Psoas muscle (tissue), 8 donors: Measurements from ENCODE around the gene LRRC8D. TPM values are rescaled to one million over a fixed set of nuclear protein-coding genes. Genes with fewer than 3 reads are reported as not detected.

Experiments
- ATAC-seq, 4 donors: fragments of 200-7000 bp; cut with Tn5 transposase; one replicate each; pipeline ENCODE4 v1.9.1; 2020; ENCODE audit warnings: moderate library complexity in 3 of 4, mild to moderate bottlenecking in 2 of 4
- DNase-seq, 2 donors: peaks; one replicate each; pipeline ENCODE4 v3.0.0-alpha.2; 2020
- H3K27ac ChIP-seq: fragments of 200-600 bp; one replicate; pipeline ENCODE4 v1.8.0; 2022
- H3K27me3 ChIP-seq, 3 donors: fragments of 200-600 bp in 1 of 3; one replicate each; pipeline versions ENCODE4 v1.6.1 to v1.8.0; 2013 to 2022; ENCODE audit warnings: low read length in 2 of 3, mild to moderate bottlenecking in 2 of 3, moderate library complexity in 1 of 3; ENCODE audit not compliant: insufficient read depth in 3 of 3
- H3K36me3 ChIP-seq, 2 donors: fragments of 200-600 bp in 1 of 2; one replicate each; pipeline versions ENCODE4 v1.6.1 to v1.8.0; 2013 to 2022; ENCODE audit warnings: low read depth in 1 of 2, mild to moderate bottlenecking in 1 of 2, moderate library complexity in 1 of 2; ENCODE audit not compliant: insufficient read depth in 1 of 2
- H3K4me1 ChIP-seq: fragments of 200-600 bp; one replicate; pipeline ENCODE4 v1.8.0; 2022
- H3K4me3 ChIP-seq: fragments of 200-600 bp; one replicate; pipeline ENCODE4 v1.8.0; 2022; ENCODE audit warnings: mild to moderate bottlenecking
- H3K9me3 ChIP-seq: fragments of 200-600 bp; one replicate; pipeline ENCODE4 v1.8.0; 2022
- WGBS, 3 donors: extraction: QIAGEN DNeasy Blood & Tissue Kit; methylation state at CpG; one replicate each; pipeline versions ENCODE4 v1.1.6 to v1.1.7; 2013; 5-methylcytosine and 5-hydroxymethylcytosine counted together
- intact Hi-C, 2 donors: fragments of 100-400 bp; cut with DNase I; formaldehyde crosslinking; loops; one replicate each; pipeline versions ENCODE4 v1.11.0 to v1.14.2; 2022
- polyA plus RNA-seq, 3 donors: library from polyadenylated mRNA; stranded (reverse); fragments of 200-250 nt; gene quantifications; one replicate each; pipeline ENCODE4 v1.2.3, GENCODE V29; 2013
- total RNA-seq, 4 donors: library from RNA; stranded (reverse); fragmentation: NEBNext Ultra II Directional in 2 of 4; extraction: Animal tissue kit (Norgen Biotek cat#: 25700) in 2 of 4; gene quantifications; one replicate each; pipeline versions ENCODE4 v1.2.1 to v1.2.4, GENCODE V29; 2021 to 2023
- TF ChIP-seq, protein P1 (sequence below): fragments of 200-600 bp; IDR thresholded peaks from one replicate; pipeline ENCODE4 v1.8.0; 2022; ENCODE audit warnings: antibody characterized with exemption
- donor health status: healthy with polysubstance abuse.
- donor health status: DM: no; HTN: no; CAD: no; lungs with moderate emphysema.
- donor health status: Bipolar disorder and iron deficiency.
- donor health status: healthy.
- donor health status: DM: yes; HTN: yes; CAD: no.
- donor health status: DM: no; HTN: no; CAD: no.
- donor health status: DM: no; HTN: no; CAD: no.
- donor health status: DM: yes; HTN: yes; CAD: no.

The LRRC8D gene
- total and polyA plus RNA-seq, 7 donors = 3.5 to 7.1 (median 5.6) TPM

GRCh38 chr1:89804642-89805237 is 16.1 kb upstream of the LRRC8D start:
- H3K9me3 ChIP-seq = no peaks in the 10 kb centered on the region
- WGBS, 3 donors = 0 to 2% (median 1%) methylated on average over 4 of the region's 4 CpGs
- no peak overlapping the region for H3K27ac ChIP-seq
- H3K4me3 ChIP-seq = no peak overlapping the region
- H3K27me3 ChIP-seq = no peaks in the 10 kb centered on the region
- intact Hi-C loops = loop anchor here (1.0 to 10.0 kb wide), 3 partner anchors 150 to 184 kb away; no protein-coding TSS in a partner anchor
- no peaks in the 10 kb centered on the region for H3K36me3 ChIP-seq
- TF ChIP-seq, protein P1, sequence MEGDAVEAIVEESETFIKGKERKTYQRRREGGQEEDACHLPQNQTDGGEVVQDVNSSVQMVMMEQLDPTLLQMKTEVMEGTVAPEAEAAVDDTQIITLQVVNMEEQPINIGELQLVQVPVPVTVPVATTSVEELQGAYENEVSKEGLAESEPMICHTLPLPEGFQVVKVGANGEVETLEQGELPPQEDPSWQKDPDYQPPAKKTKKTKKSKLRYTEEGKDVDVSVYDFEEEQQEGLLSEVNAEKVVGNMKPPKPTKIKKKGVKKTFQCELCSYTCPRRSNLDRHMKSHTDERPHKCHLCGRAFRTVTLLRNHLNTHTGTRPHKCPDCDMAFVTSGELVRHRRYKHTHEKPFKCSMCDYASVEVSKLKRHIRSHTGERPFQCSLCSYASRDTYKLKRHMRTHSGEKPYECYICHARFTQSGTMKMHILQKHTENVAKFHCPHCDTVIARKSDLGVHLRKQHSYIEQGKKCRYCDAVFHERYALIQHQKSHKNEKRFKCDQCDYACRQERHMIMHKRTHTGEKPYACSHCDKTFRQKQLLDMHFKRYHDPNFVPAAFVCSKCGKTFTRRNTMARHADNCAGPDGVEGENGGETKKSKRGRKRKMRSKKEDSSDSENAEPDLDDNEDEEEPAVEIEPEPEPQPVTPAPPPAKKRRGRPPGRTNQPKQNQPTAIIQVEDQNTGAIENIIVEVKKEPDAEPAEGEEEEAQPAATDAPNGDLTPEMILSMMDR = peak; percentile 94
- peak; percentile 69 to 86 for DNase-seq
- no peaks in the 10 kb centered on the region for H3K4me1 ChIP-seq
- ATAC-seq = peak; percentile 86 to 97 (median 92)

- WGBS, 3 donors = 86 to 90% (median 87%) methylated on average over 3 of the region's 3 CpGs
These were observed 14.2 kb upstream of the LRRC8D start for GRCh38 chr1:89806616-89807015.

DNA sequence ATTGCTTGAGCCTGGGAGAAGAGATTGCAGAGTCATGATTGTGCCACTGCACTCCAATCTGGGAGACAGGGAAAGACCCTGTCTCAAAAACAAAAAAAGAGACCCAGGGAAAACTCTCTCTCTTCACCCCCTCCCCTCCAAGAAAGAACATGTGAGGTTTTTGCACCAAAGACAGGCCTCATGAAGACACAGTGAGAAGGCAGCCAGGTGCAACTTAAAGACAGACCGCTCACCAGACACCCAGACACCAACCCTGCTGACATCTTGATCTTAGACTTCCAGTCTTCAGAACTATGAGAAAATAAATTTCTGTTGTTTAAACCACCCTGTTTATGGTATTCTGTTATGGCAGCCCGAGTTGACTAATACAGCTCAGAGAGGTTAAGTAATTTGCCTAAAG is 13.3 kb upstream of the LRRC8D start:
- Histone ChIP-seq H3K4me3 (no peak overlapping the region), H3K27ac (no peak overlapping the region), H3K9me3 (no peaks in the 10 kb centered on the region), H3K27me3 (peaks cover 0 to 3% (median 0%) of the 10 kb centered on the region in 3 donors), H3K36me3 (no peaks in the 10 kb centered on the region), H3K4me1 (no peaks in the 10 kb centered on the region)
- TF ChIP-seq, protein P1 = no peak
- no peak for DNase-seq
- no peak for ATAC-seq
- 81 to 88% (median 86%) methylated on average over 2 of the region's 2 CpGs for whole genome bisulfite sequencing, 3 donors
- intact Hi-C loops = loop anchor here in 1 of 2 donors (10.0 kb wide), 1 partner anchor 147 kb away; no protein-coding TSS in a partner anchor

More at GRCh38 chr1:89806616-89807015, 14.2 kb upstream of the LRRC8D start:
- TF ChIP-seq, protein P1 = no peak
- Histone ChIP-seq H3K27ac (no peak overlapping the region), H3K27me3 (peaks cover 0 to 3% (median 0%) of the 10 kb centered on the region in 3 donors), H3K36me3 (no peaks in the 10 kb centered on the region), H3K9me3 (no peaks in the 10 kb centered on the region), H3K4me3 (no peak overlapping the region), H3K4me1 (no peaks in the 10 kb centered on the region)
- ATAC-seq = no peak
- intact Hi-C loops = loop anchor here in 1 of 2 donors (10.0 kb wide), 1 partner anchor 148 kb away; no protein-coding TSS in a partner anchor
- no peak for DNase-seq

- no peak for ATAC-seq
- TF ChIP-seq, protein P1 = no peak
- Histone ChIP-seq H3K27ac (no peak overlapping the region), H3K4me3 (no peak overlapping the region), H3K9me3 (no peaks in the 10 kb centered on the region), H3K4me1 (no peaks in the 10 kb centered on the region), H3K27me3 (peaks cover 0 to 3% (median 0%) of the 10 kb centered on the region in 3 donors), H3K36me3 (no peaks in the 10 kb centered on the region)
- intact Hi-C loops = loop anchor here in 1 of 2 donors (10.0 kb wide), 1 partner anchor 147 kb away; no protein-coding TSS in a partner anchor
- DNase-seq = no peak
- WGBS, 3 donors = 86 to 96% (median 90%) methylated on average over 1 of the region's 1 CpG
These were observed 12.8 kb upstream of the LRRC8D start for GRCh38 chr1:89807983-89808382.
